ENCODE measurements around the gene GNA12.

The GNA12 gene

GRCh38 chr7:2723138-2723850 is 120.8 kb downstream of the GNA12 start:
- Histone ChIP-seq H3K9me3 (replicated peaks; ENCODE audit: insufficient read depth, low read length) (no peaks in the 10 kb centered on the region), H3K4me2 (ENCODE audit: low read depth, low read length) (no peak overlapping the region), H3K27ac (ENCODE audit: low read length) (no peak overlapping the region), H3K9me2 (replicated peaks; ENCODE audit: insufficient read depth, low read length) (no peaks in the 10 kb centered on the region), H2AFZ (ENCODE audit: low read length) (no peak overlapping the region), H3K9ac (ENCODE audit: low read length) (no peak overlapping the region), H3K27me3 (replicated peaks; ENCODE audit: insufficient read depth, low read length) (no peaks in the 10 kb centered on the region), H3K4me1 (ENCODE audit: low read length) (no peaks in the 10 kb centered on the region), H4K20me1 (ENCODE audit: insufficient read depth, low read length) (no peaks in the 10 kb centered on the region), H3F3A (ENCODE audit: insufficient read depth, low read length) (no peaks in the 10 kb centered on the region), H3K4me3 (ENCODE audit: low read length) (no peak overlapping the region), H3K36me3 (replicated peaks; ENCODE audit: insufficient read depth, low read length) (no peaks in the 10 kb centered on the region), H3K79me2 (ENCODE audit: low read length) (no peaks in the 10 kb centered on the region)
- TF ChIP-seq CTCF (IDR thresholded peaks at IDR 0.05; ENCODE audit: low read length) (no peak), EZH2 (optimal IDR thresholded peaks at IDR 0.05; ENCODE audit: low read depth, low read length) (no peak), EZH2phosphoT487 (IDR thresholded peaks at IDR 0.05; ENCODE audit: low read length) (no peak)
- DNase-seq, result no peak

GRCh38 chr7:2722591-2722990 is 121.5 kb downstream of the GNA12 start:
- Histone ChIP-seq H3K27me3 (replicated peaks; ENCODE audit: insufficient read depth, low read length) (no peaks in the 10 kb centered on the region), H3F3A (ENCODE audit: insufficient read depth, low read length) (no peaks in the 10 kb centered on the region), H4K20me1 (ENCODE audit: insufficient read depth, low read length) (no peaks in the 10 kb centered on the region), H3K27ac (ENCODE audit: low read length) (no peak overlapping the region), H3K4me3 (ENCODE audit: low read length) (no peak overlapping the region), H3K4me1 (ENCODE audit: low read length) (no peaks in the 10 kb centered on the region), H3K9ac (ENCODE audit: low read length) (no peak overlapping the region), H3K36me3 (replicated peaks; ENCODE audit: insufficient read depth, low read length) (no peaks in the 10 kb centered on the region), H3K79me2 (ENCODE audit: low read length) (no peaks in the 10 kb centered on the region), H3K4me2 (ENCODE audit: low read depth, low read length) (no peak overlapping the region), H2AFZ (ENCODE audit: low read length) (no peak overlapping the region), H3K9me3 (replicated peaks; ENCODE audit: insufficient read depth, low read length) (no peaks in the 10 kb centered on the region), H3K9me2 (replicated peaks; ENCODE audit: insufficient read depth, low read length) (no peaks in the 10 kb centered on the region)
- DNase-seq, result no peak
- TF ChIP-seq EZH2phosphoT487 (IDR thresholded peaks at IDR 0.05; ENCODE audit: low read length) (no peak), CTCF (IDR thresholded peaks at IDR 0.05; ENCODE audit: low read length) (no peak), EZH2 (optimal IDR thresholded peaks at IDR 0.05; ENCODE audit: low read depth, low read length) (no peak)

DNA sequence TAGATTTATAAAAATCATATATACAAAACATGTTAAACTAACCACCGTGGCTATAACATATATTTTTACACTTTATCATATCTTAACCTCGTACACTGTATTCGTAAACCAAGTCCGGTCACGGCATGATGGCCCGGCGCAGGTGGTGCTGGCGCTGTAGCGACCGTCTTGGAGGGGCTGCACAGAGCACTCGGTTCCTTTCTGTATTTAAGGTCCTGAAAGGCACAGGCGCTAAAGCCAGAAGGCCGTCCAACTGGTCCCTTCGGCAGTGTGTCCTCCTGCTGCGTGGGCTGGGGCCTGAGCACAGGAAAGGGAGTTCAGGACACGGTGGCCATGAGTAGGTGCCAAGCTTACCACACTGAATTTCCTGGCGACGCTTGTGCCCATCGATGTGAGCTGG is 122.3 kb downstream of the GNA12 start:
- no peaks in the 10 kb centered on the region for H3F3A ChIP-seq (ENCODE audit: insufficient read depth, low read length)
- no peak overlapping the region for H3K27ac ChIP-seq (ENCODE audit: low read length)

More for the DNA sequence above, 122.3 kb downstream of the GNA12 start:
- Histone ChIP-seq H3K79me2 (ENCODE audit: low read length) (no peaks in the 10 kb centered on the region), H3K4me2 (ENCODE audit: low read depth, low read length) (no peak overlapping the region), H3K9ac (ENCODE audit: low read length) (no peak overlapping the region), H3K9me2 (replicated peaks; ENCODE audit: insufficient read depth, low read length) (no peaks in the 10 kb centered on the region), H4K20me1 (ENCODE audit: insufficient read depth, low read length) (no peaks in the 10 kb centered on the region), H3K4me1 (ENCODE audit: low read length) (no peaks in the 10 kb centered on the region), H2AFZ (ENCODE audit: low read length) (no peak overlapping the region), H3K36me3 (replicated peaks; ENCODE audit: insufficient read depth, low read length) (no peaks in the 10 kb centered on the region), H3K4me3 (ENCODE audit: low read length) (no peak overlapping the region), H3K27me3 (replicated peaks; ENCODE audit: insufficient read depth, low read length) (no peaks in the 10 kb centered on the region), H3K9me3 (replicated peaks; ENCODE audit: insufficient read depth, low read length) (no peaks in the 10 kb centered on the region)
- DNase-seq, result no peak
- no peak for TF ChIP-seq EZH2 (optimal IDR thresholded peaks at IDR 0.05; ENCODE audit: low read depth, low read length)
- no peak for TF ChIP-seq EZH2phosphoT487 (IDR thresholded peaks at IDR 0.05; ENCODE audit: low read length)
- no peak for TF ChIP-seq CTCF (IDR thresholded peaks at IDR 0.05; ENCODE audit: low read length)

Measured in MM.1S (cell line).